Parathyroid adenoma (tissue), 2 donors: ENCODE data around the gene MTCP1.

Experiments used
- H2AFZ ChIP-seq: fragments of 300-600 bp; sonication (generic); one replicate; pipeline ENCODE4 v1.7.0; 2017; ENCODE audit warnings: antibody characterized with exemption, mild to moderate bottlenecking
- H3K27ac ChIP-seq: fragments of 300-600 bp; sonication (generic); one replicate; pipeline ENCODE4 v1.7.0; 2017
- H3K27me3 ChIP-seq: fragments of 300-600 bp; sonication (generic); one replicate; pipeline ENCODE4 v1.7.0; 2017; ENCODE audit warnings: low read length; ENCODE audit not compliant: control insufficient read depth, insufficient read depth
- H3K36me3 ChIP-seq: fragments of 300-600 bp; sonication (generic); one replicate; pipeline ENCODE4 v1.7.0; 2017; ENCODE audit warnings: low read length; ENCODE audit not compliant: control insufficient read depth, insufficient read depth
- H3K4me1 ChIP-seq: fragments of 300-600 bp; sonication (generic); one replicate; pipeline ENCODE4 v1.7.0; 2017; ENCODE audit warnings: control low read depth
- H3K4me2 ChIP-seq: fragments of 300-600 bp; sonication (generic); one replicate; pipeline ENCODE4 v1.7.0; 2017; ENCODE audit warnings: low read length
- H3K4me3 ChIP-seq: fragments of 300-600 bp; sonication (generic); one replicate; pipeline ENCODE4 v1.7.0; 2017; ENCODE audit warnings: low read depth, low read length
- H3K79me2 ChIP-seq: fragments of 300-600 bp; sonication (generic); one replicate; pipeline ENCODE4 v1.7.0; 2017; ENCODE audit warnings: control low read depth
- H3K9ac ChIP-seq: fragments of 300-600 bp; sonication (generic); one replicate; pipeline ENCODE4 v1.7.0; 2017; ENCODE audit warnings: mild to moderate bottlenecking
- H3K9me3 ChIP-seq: fragments of 300-600 bp; sonication (generic); one replicate; pipeline ENCODE4 v1.7.0; 2017; ENCODE audit warnings: low read length; ENCODE audit not compliant: control insufficient read depth
- TF ChIP-seq, protein P1 (sequence below): fragments of 300-600 bp; sonication (generic); IDR thresholded peaks from one replicate; pipeline ENCODE4 v1.7.0; 2017; ENCODE audit warnings: antibody characterized with exemption, mild to moderate bottlenecking
- donor health status: primary hyperparathyroidism.

MTCP1 gene

DNA sequence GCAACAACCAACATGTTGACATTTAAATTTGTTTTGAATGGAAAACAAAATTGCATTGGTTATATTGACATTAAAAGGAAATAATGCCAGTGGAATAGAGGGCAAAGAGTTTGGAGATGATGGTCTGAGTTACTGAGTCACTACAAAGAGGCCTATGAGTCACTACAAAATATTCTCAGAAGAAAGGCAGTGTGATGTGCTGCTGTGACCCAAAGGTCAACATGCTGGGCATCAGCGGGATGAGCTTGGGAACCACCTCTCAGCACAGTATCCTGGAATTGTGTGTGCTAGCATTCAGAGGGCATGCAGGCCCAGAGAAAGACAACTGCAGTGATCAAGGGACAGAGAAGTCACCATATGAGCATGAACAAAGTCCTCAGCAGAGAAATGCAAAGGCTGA is 2.8 kb downstream of the MTCP1 start:
- H3K4me2 ChIP-seq: no peak overlapping the region
- no peak overlapping the region for H3K27ac ChIP-seq
- peaks cover 4% of the 10 kb centered on the region for H3K4me1 ChIP-seq
- TF ChIP-seq, protein P1, sequence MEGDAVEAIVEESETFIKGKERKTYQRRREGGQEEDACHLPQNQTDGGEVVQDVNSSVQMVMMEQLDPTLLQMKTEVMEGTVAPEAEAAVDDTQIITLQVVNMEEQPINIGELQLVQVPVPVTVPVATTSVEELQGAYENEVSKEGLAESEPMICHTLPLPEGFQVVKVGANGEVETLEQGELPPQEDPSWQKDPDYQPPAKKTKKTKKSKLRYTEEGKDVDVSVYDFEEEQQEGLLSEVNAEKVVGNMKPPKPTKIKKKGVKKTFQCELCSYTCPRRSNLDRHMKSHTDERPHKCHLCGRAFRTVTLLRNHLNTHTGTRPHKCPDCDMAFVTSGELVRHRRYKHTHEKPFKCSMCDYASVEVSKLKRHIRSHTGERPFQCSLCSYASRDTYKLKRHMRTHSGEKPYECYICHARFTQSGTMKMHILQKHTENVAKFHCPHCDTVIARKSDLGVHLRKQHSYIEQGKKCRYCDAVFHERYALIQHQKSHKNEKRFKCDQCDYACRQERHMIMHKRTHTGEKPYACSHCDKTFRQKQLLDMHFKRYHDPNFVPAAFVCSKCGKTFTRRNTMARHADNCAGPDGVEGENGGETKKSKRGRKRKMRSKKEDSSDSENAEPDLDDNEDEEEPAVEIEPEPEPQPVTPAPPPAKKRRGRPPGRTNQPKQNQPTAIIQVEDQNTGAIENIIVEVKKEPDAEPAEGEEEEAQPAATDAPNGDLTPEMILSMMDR: no peak
- peaks cover 2% of the 10 kb centered on the region for H3K79me2 ChIP-seq
- no peak overlapping the region for H3K9ac ChIP-seq
- no peak overlapping the region for H3K4me3 ChIP-seq
- H2AFZ ChIP-seq: no peak overlapping the region
- no peaks in the 10 kb centered on the region for H3K27me3 ChIP-seq
- H3K9me3 ChIP-seq: no peaks in the 10 kb centered on the region
- no peaks in the 10 kb centered on the region for H3K36me3 ChIP-seq

DNA sequence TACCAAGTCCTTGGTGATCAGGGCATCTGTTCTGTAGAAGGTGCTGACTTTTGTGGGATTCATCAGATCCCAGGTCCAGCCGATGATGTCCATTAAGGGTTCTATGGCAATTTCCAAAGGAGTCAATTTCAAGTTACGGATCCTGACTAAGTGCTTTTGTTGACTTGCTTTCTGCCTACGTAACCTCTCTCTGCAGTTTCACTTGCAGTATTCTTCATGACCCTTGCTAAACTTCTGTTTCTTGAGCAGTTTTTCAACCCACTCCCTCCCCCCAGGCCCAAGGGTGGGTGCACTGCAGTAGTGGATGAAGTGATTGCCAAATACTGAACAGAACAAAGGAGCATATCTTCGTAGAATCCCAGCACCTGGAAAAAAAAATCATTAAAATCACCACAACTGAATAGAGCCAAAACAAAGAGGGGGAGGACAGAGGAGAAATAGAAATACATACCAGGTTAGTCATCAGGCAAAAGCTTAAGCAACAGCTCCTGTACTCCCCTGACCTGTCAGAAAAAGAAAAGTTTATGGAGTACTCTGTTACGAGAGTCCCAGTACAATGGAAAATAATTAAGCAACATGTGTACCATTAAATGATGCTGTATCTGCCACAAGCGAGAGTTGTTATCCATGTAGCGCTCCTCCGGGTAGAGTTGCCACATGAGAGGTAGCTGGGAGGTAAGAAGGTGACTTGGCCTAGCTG is 5.8 kb downstream of the MTCP1 start:
- no peaks in the 10 kb centered on the region for H3K27me3 ChIP-seq
- no peak overlapping the region for H3K4me3 ChIP-seq
- H2AFZ ChIP-seq: no peak overlapping the region
- H3K79me2 ChIP-seq: peaks cover 2% of the 10 kb centered on the region
- H3K4me1 ChIP-seq: peaks cover 4% of the 10 kb centered on the region
- H3K27ac ChIP-seq: no peak overlapping the region
- TF ChIP-seq, protein P1: no peak
- no peaks in the 10 kb centered on the region for H3K9me3 ChIP-seq
- no peak overlapping the region for H3K9ac ChIP-seq
- no peaks in the 10 kb centered on the region for H3K36me3 ChIP-seq
- no peak overlapping the region for H3K4me2 ChIP-seq

DNA sequence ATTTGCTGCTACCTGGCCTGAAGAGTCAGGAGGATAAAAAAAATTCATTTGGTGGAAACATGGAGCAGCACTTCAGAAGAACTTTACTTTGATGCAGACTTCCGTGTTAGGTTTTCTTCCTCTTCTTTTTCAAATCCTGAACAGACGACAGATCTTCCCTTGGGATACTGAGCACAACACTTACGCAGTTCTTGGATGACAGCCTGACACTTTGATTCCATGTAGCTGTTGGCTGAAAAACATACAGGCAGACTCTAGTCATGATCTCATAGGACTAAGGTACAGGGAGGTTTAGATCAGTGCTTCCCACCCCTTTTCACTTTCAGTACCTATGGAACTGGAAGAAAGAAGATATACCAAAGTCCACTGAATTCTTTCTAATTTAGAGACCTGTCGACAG is 9.2 kb downstream of the MTCP1 start:
- Histone ChIP-seq H2AFZ (no peak overlapping the region), H3K4me1 (no peaks in the 10 kb centered on the region), H3K9ac (no peak overlapping the region), H3K9me3 (no peaks in the 10 kb centered on the region), H3K79me2 (no peaks in the 10 kb centered on the region), H3K4me2 (no peak overlapping the region), H3K36me3 (no peaks in the 10 kb centered on the region), H3K27me3 (no peaks in the 10 kb centered on the region), H3K4me3 (no peak overlapping the region), H3K27ac (no peak overlapping the region)
- TF ChIP-seq, protein P1: no peak

DNA sequence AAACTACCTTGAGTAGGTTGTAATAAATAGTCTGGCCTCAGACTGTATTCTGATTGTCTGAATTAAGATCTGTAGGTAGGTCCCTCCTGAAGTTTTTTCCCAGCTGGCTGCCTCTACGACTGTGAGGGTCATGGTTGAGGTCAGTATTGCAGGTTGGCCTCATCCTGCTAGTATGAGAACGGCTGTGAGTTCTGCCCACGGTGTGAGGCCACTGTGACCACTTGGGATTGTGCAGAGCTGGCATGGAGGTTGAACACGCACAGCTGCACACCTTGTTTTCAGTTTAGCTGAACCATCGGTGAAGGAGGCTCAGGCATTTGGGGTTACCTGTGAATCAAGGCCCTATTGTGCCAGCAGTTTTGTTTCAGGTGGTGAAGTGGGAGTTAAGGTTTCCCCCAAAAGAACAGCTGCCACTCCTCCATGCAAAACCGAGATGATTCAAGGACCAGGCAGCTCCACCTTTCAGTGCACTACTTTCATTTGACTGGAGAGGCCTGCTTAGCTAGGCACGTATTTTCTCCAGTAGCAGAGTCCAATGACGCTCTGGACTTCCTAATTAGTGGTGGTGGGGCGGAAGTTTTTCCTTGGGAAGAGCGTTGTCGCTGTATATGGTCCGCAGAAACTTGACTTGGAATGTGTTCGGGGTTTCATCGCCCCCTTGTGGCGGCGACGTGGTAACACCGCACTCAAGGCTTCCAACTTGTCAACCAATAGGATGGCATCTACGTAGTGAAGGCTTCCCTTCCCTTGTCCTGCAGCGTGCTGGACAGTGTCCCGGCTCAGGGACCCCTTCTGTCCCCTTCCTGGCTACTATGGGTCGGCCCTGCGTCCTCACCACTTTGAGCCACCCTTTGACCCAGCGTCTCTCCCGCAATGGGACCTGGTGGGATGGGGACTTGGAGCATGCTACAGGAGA is 13.8 kb downstream of the MTCP1 start:
- no peaks in the 10 kb centered on the region for H3K4me1 ChIP-seq
- peak overlapping the region; percentile 23 for H2AFZ ChIP-seq
- no peaks in the 10 kb centered on the region for H3K79me2 ChIP-seq
- H3K9ac ChIP-seq: no peak overlapping the region
- TF ChIP-seq, protein P1: peak; percentile 71
- no peak overlapping the region for H3K27ac ChIP-seq
- H3K36me3 ChIP-seq: no peaks in the 10 kb centered on the region
- H3K4me3 ChIP-seq: no peak overlapping the region
- H3K9me3 ChIP-seq: no peaks in the 10 kb centered on the region
- H3K27me3 ChIP-seq: no peaks in the 10 kb centered on the region
- H3K4me2 ChIP-seq: no peak overlapping the region
